ENCODE results near the gene SMIM20. TPM values are rescaled to one million over a fixed set of nuclear protein-coding genes. Genes with fewer than 3 reads are reported as not detected.

The SMIM20 gene
- total RNA-seq, 1 donor from 2014 or later, result 57.5 TPM

DNA sequence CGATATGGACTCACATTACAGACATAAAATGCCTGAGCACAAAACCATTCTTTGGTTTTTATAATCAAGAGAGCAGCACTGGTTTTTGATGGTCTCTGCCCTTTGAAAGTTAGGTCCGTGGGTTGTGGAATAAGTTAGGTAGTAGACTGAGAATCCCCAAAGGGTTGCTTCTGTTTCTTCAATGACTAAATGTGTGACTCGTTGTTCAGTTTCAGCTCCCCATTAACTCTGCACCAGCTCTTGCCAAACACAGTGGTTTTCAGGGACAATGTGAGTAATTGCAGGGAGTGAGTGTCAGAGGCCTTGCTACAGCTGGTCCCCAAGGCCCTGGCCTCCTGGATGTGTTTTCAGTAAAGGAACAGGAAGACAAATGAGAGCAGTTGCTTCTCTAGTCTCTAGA, 24.8 kb downstream of the SMIM20 start:
- Histone ChIP-seq H3K27me3 (no peaks in the 10 kb centered on the region), H3K9ac (no peak overlapping the region), H4K20me1 (ENCODE audit: low read depth) (no peaks in the 10 kb centered on the region), H3K36me3 (no peaks in the 10 kb centered on the region), H3K9me3 (ENCODE audit: low read depth) (no peaks in the 10 kb centered on the region), H2AFZ (replicated peaks) (no peak overlapping the region), H3K79me2 (ENCODE audit: low read depth) (no peaks in the 10 kb centered on the region), H3K4me2 (no peak overlapping the region), H3K4me3 (no peak overlapping the region), H3K4me1 (peaks cover 1% of the 10 kb centered on the region), H3F3A (ENCODE audit: low read depth) (no peaks in the 10 kb centered on the region), H3K27ac (no peak overlapping the region)
- no peak overlapping the region for H3K4me3 Mint-ChIP-seq
- no peak for DNase-seq (ENCODE audit: low spot score)
- H3K27me3 Mint-ChIP-seq (ENCODE audit: insufficient read depth, low read depth), result peaks cover 2% of the 10 kb centered on the region
- no peaks in the 10 kb centered on the region for H3K36me3 Mint-ChIP-seq
- no peak overlapping the region for H3K27ac Mint-ChIP-seq
- H3K9me3 Mint-ChIP-seq, result peaks cover 12% of the 10 kb centered on the region
- no peaks in the 10 kb centered on the region for H3K4me1 Mint-ChIP-seq
- TF ChIP-seq EZH2 (IDR thresholded peaks at IDR 0.05) (no peak), EZH2phosphoT487 (IDR thresholded peaks at IDR 0.05) (no peak)
- TF ChIP-seq, protein P1, sequence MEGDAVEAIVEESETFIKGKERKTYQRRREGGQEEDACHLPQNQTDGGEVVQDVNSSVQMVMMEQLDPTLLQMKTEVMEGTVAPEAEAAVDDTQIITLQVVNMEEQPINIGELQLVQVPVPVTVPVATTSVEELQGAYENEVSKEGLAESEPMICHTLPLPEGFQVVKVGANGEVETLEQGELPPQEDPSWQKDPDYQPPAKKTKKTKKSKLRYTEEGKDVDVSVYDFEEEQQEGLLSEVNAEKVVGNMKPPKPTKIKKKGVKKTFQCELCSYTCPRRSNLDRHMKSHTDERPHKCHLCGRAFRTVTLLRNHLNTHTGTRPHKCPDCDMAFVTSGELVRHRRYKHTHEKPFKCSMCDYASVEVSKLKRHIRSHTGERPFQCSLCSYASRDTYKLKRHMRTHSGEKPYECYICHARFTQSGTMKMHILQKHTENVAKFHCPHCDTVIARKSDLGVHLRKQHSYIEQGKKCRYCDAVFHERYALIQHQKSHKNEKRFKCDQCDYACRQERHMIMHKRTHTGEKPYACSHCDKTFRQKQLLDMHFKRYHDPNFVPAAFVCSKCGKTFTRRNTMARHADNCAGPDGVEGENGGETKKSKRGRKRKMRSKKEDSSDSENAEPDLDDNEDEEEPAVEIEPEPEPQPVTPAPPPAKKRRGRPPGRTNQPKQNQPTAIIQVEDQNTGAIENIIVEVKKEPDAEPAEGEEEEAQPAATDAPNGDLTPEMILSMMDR (IDR thresholded peaks at IDR 0.05), result no peak

DNA sequence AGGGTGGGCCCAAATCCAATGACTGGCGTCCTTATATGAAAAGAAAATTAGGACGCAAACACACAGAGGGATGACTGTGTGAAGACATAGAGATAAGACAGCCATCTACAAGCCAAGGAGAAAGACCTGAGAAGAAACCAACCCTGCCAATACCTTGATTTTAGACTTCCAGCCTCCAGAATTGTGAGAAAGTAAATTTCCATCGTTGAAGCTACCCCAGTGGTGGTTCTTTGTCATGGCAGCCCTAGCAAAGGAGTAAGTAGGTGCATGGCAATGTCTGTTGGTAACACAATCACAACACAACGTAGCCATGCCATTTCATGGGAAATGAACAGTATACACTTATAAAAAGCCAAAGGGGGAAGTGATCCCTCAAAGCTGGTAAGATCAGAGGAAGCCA, 25.3 kb downstream of the SMIM20 start:
- Histone ChIP-seq H3K36me3 (no peaks in the 10 kb centered on the region), H3K27ac (no peak overlapping the region), H3K4me1 (peaks cover 7% of the 10 kb centered on the region), H3K4me3 (no peak overlapping the region), H2AFZ (replicated peaks) (no peak overlapping the region), H3K9ac (no peak overlapping the region), H3K27me3 (no peaks in the 10 kb centered on the region), H3K4me2 (no peak overlapping the region), H3K79me2 (ENCODE audit: low read depth) (no peaks in the 10 kb centered on the region), H3K9me3 (ENCODE audit: low read depth) (no peaks in the 10 kb centered on the region), H4K20me1 (ENCODE audit: low read depth) (no peaks in the 10 kb centered on the region), H3F3A (ENCODE audit: low read depth) (no peaks in the 10 kb centered on the region)
- no peak overlapping the region for H3K27ac Mint-ChIP-seq
- TF ChIP-seq, protein P1 (IDR thresholded peaks at IDR 0.05), result no peak
- TF ChIP-seq EZH2 (IDR thresholded peaks at IDR 0.05), result no peak
- no peak for TF ChIP-seq EZH2phosphoT487 (IDR thresholded peaks at IDR 0.05)
- H3K4me1 Mint-ChIP-seq, result peaks cover 5% of the 10 kb centered on the region
- no peak for DNase-seq (ENCODE audit: low spot score)
- peaks cover 2% of the 10 kb centered on the region for H3K27me3 Mint-ChIP-seq (ENCODE audit: insufficient read depth, low read depth)
- peaks cover 12% of the 10 kb centered on the region for H3K9me3 Mint-ChIP-seq
- no peak overlapping the region for H3K4me3 Mint-ChIP-seq
- no peaks in the 10 kb centered on the region for H3K36me3 Mint-ChIP-seq

DNA sequence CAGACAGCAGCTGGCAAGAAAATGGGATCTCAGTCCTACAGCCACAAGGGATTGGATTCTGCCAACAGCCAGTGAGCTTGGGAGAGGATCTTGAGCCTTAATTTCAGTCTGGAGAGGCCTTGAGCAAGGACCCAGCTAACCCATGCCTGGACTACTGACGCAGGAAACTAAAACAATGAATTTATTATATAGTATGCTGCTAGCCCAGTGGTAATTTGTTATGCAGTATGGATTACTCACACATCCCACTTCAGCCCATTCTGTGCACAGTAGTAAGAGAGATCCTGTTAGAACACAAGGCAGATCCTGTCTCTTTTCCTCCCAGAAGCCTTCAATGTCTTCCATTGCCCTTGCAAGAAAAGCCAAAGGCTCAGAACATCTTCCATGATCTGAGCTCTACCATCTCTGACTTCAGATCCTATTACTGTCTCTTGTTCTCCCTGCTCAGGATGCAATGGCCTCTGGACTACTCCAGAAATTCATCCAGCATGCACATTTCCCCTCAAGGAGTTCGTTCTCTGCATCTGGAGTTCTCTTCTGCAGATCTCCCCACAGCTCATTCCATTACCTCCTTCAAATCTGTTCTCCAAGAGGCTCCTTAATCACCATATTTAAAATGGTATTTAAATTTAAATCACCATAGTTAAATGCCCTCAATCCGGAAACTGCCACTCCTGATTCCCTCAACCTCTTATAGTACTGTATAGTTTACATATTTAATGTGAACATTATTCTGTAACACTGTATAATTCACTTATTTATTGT, 27.6 kb downstream of the SMIM20 start:
- H3K9me3 ChIP-seq (ENCODE audit: low read depth), result no peaks in the 10 kb centered on the region
- no peak overlapping the region for H3K4me2 ChIP-seq
- H3K27me3 ChIP-seq, result no peaks in the 10 kb centered on the region
- H3K4me3 Mint-ChIP-seq, result no peak overlapping the region
- H3K9me3 Mint-ChIP-seq, result peaks cover 18% of the 10 kb centered on the region
- H3K4me1 ChIP-seq, result peaks cover 7% of the 10 kb centered on the region
- H3K36me3 ChIP-seq, result no peaks in the 10 kb centered on the region
- H3K79me2 ChIP-seq (ENCODE audit: low read depth), result no peaks in the 10 kb centered on the region
- H3F3A ChIP-seq (ENCODE audit: low read depth), result no peaks in the 10 kb centered on the region
- H4K20me1 ChIP-seq (ENCODE audit: low read depth), result no peaks in the 10 kb centered on the region
- no peak for DNase-seq (ENCODE audit: low spot score)
- H3K4me3 ChIP-seq, result no peak overlapping the region
- H3K36me3 Mint-ChIP-seq, result no peaks in the 10 kb centered on the region
- no peak overlapping the region for H2AFZ ChIP-seq (replicated peaks)
- H3K27ac Mint-ChIP-seq, result no peak overlapping the region
- no peak overlapping the region for H3K27ac ChIP-seq
- no peak for TF ChIP-seq EZH2phosphoT487 (IDR thresholded peaks at IDR 0.05)
- TF ChIP-seq, protein P1 (IDR thresholded peaks at IDR 0.05), result no peak
- no peak for TF ChIP-seq EZH2 (IDR thresholded peaks at IDR 0.05)
- peaks cover 3% of the 10 kb centered on the region for H3K27me3 Mint-ChIP-seq (ENCODE audit: insufficient read depth, low read depth)
- H3K9ac ChIP-seq, result no peak overlapping the region
- peaks cover 12% of the 10 kb centered on the region for H3K4me1 Mint-ChIP-seq
